Stimulated activated naive CD8-positive, alpha-beta T cell treated with anti-CD3 and anti-CD28 coated beads, Interleukin-15, Interleukin-2, amounts not matched to agents 100 U/mL and 50 U/mL, for 24 hours (primary cell): ENCODE data around the gene TMEM69.
"Not testable (repeated sequence)": the region's sequence is repeated elsewhere in the genome, so short reads cannot be mapped to it uniquely, and the experiment has no call there.

Experiments
- ATAC-seq: fragments of 150-1000 bp; cut with Tn5 transposase; one replicate; pipeline ENCODE4 v1.10.0; 2021
- DNase-seq: peaks from one replicate; pipeline ENCODE4 v3.0.0; 2021

Gene TMEM69

DNA sequence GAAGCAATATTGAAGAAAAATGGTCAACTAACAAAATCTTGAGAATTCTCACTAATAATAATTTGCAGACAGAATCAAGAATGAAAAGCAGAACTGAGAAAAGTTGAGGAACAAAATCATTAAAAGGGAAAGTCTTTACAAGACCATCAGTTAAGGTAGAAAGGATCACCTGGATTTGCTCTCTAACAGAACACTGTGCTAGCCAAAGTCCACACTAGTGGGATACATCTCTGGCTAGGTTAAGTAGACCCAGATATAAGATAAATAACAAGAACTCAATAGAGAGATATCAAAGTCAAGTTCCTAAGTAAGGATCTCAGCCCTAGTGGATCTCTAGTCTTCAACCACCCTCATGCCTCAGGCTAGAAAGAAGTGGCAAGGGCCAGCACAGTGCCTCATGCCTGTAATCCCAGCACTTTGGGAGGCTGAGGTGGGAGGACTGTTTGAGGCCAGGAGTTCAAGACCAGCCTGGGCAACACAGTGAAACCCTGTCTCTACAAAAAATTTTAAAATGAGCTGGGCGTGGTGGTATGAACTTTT, 42.9 kb downstream of the TMEM69 start:
- no peak for ATAC-seq
- no peak for DNase-seq

DNA sequence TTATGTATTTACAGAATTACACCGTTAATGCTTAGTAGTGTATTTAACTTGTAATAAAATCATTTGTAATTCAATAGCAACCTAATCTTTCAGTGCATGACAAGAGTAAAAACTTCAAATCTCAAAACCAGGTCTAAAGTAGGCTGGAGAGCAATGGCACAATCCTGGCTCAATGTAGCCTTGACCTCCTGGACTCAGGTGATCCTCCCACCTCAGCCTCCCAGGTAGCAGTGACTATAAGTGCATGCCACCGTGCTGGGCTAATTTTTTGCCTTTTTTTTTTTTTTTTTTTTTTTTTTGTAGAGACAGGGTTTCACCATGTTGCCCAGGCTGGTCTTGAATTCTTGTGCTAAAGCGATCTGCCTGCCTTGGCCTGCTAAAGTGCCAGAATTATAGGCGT, 51.2 kb downstream of the TMEM69 start:
- no peak for DNase-seq

DNA sequence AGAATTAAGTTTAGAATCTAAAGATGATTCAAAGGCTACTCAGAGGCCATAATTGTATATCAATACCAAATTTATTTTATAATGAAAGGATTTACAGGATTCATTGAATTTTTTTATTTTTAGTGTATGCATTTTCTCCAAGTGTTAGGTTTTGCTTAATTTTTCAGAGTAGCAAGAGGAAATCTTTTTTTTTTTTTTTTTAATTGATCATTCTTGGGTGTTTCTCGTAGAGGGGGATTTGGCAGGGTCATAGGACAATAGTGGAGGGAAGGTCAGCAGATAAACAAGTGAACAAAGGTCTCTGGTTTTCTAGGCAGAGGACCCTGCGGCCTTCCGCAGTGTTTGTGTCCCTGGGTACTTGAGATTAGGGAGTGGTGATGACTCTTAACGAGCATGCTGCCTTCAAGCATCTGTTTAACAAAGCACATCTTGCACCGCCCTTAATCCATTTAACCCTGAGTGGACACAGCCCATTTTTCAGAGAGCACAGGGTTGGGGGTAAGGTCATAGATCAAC, 51.7 kb downstream of the TMEM69 start:
- not testable (repeated sequence) for ATAC-seq, DNase-seq

More for the DNA sequence above, 51.2 kb downstream of the TMEM69 start:
- ATAC-seq, result no peak
